Measurements from ENCODE around the gene RILPL1. TPM values are rescaled to one million over a fixed set of nuclear protein-coding genes. Genes with fewer than 3 reads are reported as not detected.

Gene RILPL1
- polyA plus RNA-seq, 4 donors = 1.1 to 5.5 (median 3.7) TPM

- no peak for DNase-seq
- 45 to 64% (median 63%) methylated on average over 18 of the region's 18 CpGs for WGBS, 3 donors
- no peak for FAIRE-seq
- Histone ChIP-seq H3K9me3 (ENCODE audit: control insufficient read depth in 2 of 2, insufficient read depth in 1 of 2, low read depth in 1 of 2, low read length in 1 of 2) (no peaks in the 10 kb centered on the region), H3K4me3 (ENCODE audit: low read depth in 1 of 3, low read length in 3 of 3) (no peak overlapping the region), H3K4me1 (ENCODE audit: control insufficient read depth in 3 of 3, insufficient read depth in 2 of 3, low read depth in 1 of 3, low read length in 2 of 3) (no peaks in the 10 kb centered on the region), H3K27me3 (ENCODE audit: control insufficient read depth in 3 of 3, insufficient read depth in 3 of 3, low read length in 3 of 3) (no peaks in the 10 kb centered on the region), H3K36me3 (ENCODE audit: control insufficient read depth in 3 of 3, insufficient read depth in 2 of 3, low read depth in 1 of 3, low read length in 3 of 3) (no peaks in the 10 kb centered on the region), H3K27ac (ENCODE audit: low read depth in 1 of 3, low read length in 2 of 3) (peak overlapping the region in 1 of 3 donors; percentile 45)
These were observed 87.9 kb downstream of the RILPL1 start for GRCh38 chr12:123445388-123446332.

- Histone ChIP-seq H3K4me3 (ENCODE audit: low read depth in 1 of 3, low read length in 3 of 3) (no peak overlapping the region), H3K9me3 (ENCODE audit: control insufficient read depth in 2 of 2, insufficient read depth in 1 of 2, low read depth in 1 of 2, low read length in 1 of 2) (no peaks in the 10 kb centered on the region), H3K27ac (ENCODE audit: low read depth in 1 of 3, low read length in 2 of 3) (no peak overlapping the region), H3K27me3 (ENCODE audit: control insufficient read depth in 3 of 3, insufficient read depth in 3 of 3, low read length in 3 of 3) (no peaks in the 10 kb centered on the region), H3K36me3 (ENCODE audit: control insufficient read depth in 3 of 3, insufficient read depth in 2 of 3, low read depth in 1 of 3, low read length in 3 of 3) (no peaks in the 10 kb centered on the region), H3K4me1 (ENCODE audit: control insufficient read depth in 3 of 3, insufficient read depth in 2 of 3, low read depth in 1 of 3, low read length in 2 of 3) (no peaks in the 10 kb centered on the region)
- FAIRE-seq (no peak), DNase-seq (no peak)
- WGBS, 3 donors = 74 to 83% (median 76%) methylated on average over 8 of the region's 8 CpGs
These were observed 89.2 kb downstream of the RILPL1 start for GRCh38 chr12:123444092-123445026.

GRCh38 chr12:123442774-123443173 is 90.7 kb downstream of the RILPL1 start:
- H3K27ac ChIP-seq (ENCODE audit: low read depth in 1 of 3, low read length in 2 of 3) = no peak overlapping the region
- H3K4me1 ChIP-seq (ENCODE audit: control insufficient read depth in 3 of 3, insufficient read depth in 2 of 3, low read depth in 1 of 3, low read length in 2 of 3) = no peaks in the 10 kb centered on the region
- H3K27me3 ChIP-seq (ENCODE audit: control insufficient read depth in 3 of 3, insufficient read depth in 3 of 3, low read length in 3 of 3) = peaks cover 0 to 1% (median 0%) of the 10 kb centered on the region in 3 donors
- H3K9me3 ChIP-seq (ENCODE audit: control insufficient read depth in 2 of 2, insufficient read depth in 1 of 2, low read depth in 1 of 2, low read length in 1 of 2) = no peaks in the 10 kb centered on the region
- H3K4me3 ChIP-seq (ENCODE audit: low read depth in 1 of 3, low read length in 3 of 3) = no peak overlapping the region
- 59 to 92% (median 77%) methylated on average over 4 of the region's 4 CpGs for whole genome bisulfite sequencing, 3 donors
- no peak for FAIRE-seq
- no peak for DNase-seq
- H3K36me3 ChIP-seq (ENCODE audit: control insufficient read depth in 3 of 3, insufficient read depth in 2 of 3, low read depth in 1 of 3, low read length in 3 of 3) = no peaks in the 10 kb centered on the region

GRCh38 chr12:123441523-123442164 is 91.9 kb downstream of the RILPL1 start:
- H3K27me3 ChIP-seq (ENCODE audit: control insufficient read depth in 3 of 3, insufficient read depth in 3 of 3, low read length in 3 of 3) = peaks cover 0 to 5% (median 0%) of the 10 kb centered on the region in 3 donors

GRCh38 chr12:123436017-123436964 is 97.2 kb downstream of the RILPL1 start, which contains the start of gene RILPL2:
RILPL2 (minus strand) TSS chr12:123436684; CDS start chr12:123436420, 264 bp downstream.
- Histone ChIP-seq H3K4me3 (ENCODE audit: low read depth in 1 of 3, low read length in 3 of 3) (peak within 1 kb of the TSS; percentile 59 to 81 (median 68)), H3K4me1 (ENCODE audit: control insufficient read depth in 3 of 3, insufficient read depth in 2 of 3, low read depth in 1 of 3, low read length in 2 of 3) (peaks cover 0 to 9% (median 0%) of the 10 kb centered on the region in 3 donors), H3K27ac (ENCODE audit: low read depth in 1 of 3, low read length in 2 of 3) (peak within 1 kb of the TSS in 2 of 3 donors; percentile 60 to 91), H3K9me3 (ENCODE audit: control insufficient read depth in 2 of 2, insufficient read depth in 1 of 2, low read depth in 1 of 2, low read length in 1 of 2) (no peaks in the 10 kb centered on the region), H3K36me3 (ENCODE audit: control insufficient read depth in 3 of 3, insufficient read depth in 2 of 3, low read depth in 1 of 3, low read length in 3 of 3) (peaks cover 0 to under 1% (median 0%) of the 10 kb centered on the region in 3 donors), H3K27me3 (ENCODE audit: control insufficient read depth in 3 of 3, insufficient read depth in 3 of 3, low read length in 3 of 3) (peaks cover 0 to 7% (median 0%) of the 10 kb centered on the region in 3 donors)
- FAIRE-seq (no peak), DNase-seq (peak; percentile 78 to 82)
- WGBS, 3 donors = 0 to 1% (median 0%) methylated on average over 64 to 69 of the region's 69 CpGs

More at GRCh38 chr12:123441523-123442164, 91.9 kb downstream of the RILPL1 start:
- WGBS, 3 donors = 84 to 90% (median 90%) methylated on average over 13 of the region's 13 CpGs
- Histone ChIP-seq H3K4me1 (ENCODE audit: control insufficient read depth in 3 of 3, insufficient read depth in 2 of 3, low read depth in 1 of 3, low read length in 2 of 3) (peaks cover 0 to 5% (median 0%) of the 10 kb centered on the region in 3 donors), H3K9me3 (ENCODE audit: control insufficient read depth in 2 of 2, insufficient read depth in 1 of 2, low read depth in 1 of 2, low read length in 1 of 2) (no peaks in the 10 kb centered on the region), H3K4me3 (ENCODE audit: low read depth in 1 of 3, low read length in 3 of 3) (no peak overlapping the region), H3K36me3 (ENCODE audit: control insufficient read depth in 3 of 3, insufficient read depth in 2 of 3, low read depth in 1 of 3, low read length in 3 of 3) (no peaks in the 10 kb centered on the region), H3K27ac (ENCODE audit: low read depth in 1 of 3, low read length in 2 of 3) (no peak overlapping the region)
- no peak for FAIRE-seq
- DNase-seq = no peak

GRCh38 chr12:123435636-123436016 is 97.9 kb downstream of the RILPL1 start:
- DNase-seq = no peak
- Histone ChIP-seq H3K27ac (ENCODE audit: low read depth in 1 of 3, low read length in 2 of 3) (peak overlapping the region in 2 of 3 donors; percentile 60 to 91), H3K4me3 (ENCODE audit: low read depth in 1 of 3, low read length in 3 of 3) (peak overlapping the region; percentile 59 to 81 (median 68)), H3K36me3 (ENCODE audit: control insufficient read depth in 3 of 3, insufficient read depth in 2 of 3, low read depth in 1 of 3, low read length in 3 of 3) (peaks cover 0 to 6% (median 0%) of the 10 kb centered on the region in 3 donors), H3K9me3 (ENCODE audit: control insufficient read depth in 2 of 2, insufficient read depth in 1 of 2, low read depth in 1 of 2, low read length in 1 of 2) (no peaks in the 10 kb centered on the region), H3K27me3 (ENCODE audit: control insufficient read depth in 3 of 3, insufficient read depth in 3 of 3, low read length in 3 of 3) (peaks cover 0 to 7% (median 0%) of the 10 kb centered on the region in 3 donors), H3K4me1 (ENCODE audit: control insufficient read depth in 3 of 3, insufficient read depth in 2 of 3, low read depth in 1 of 3, low read length in 2 of 3) (peaks cover 0 to 9% (median 0%) of the 10 kb centered on the region in 3 donors)
- 33 to 42% (median 41%) methylated on average over 5 of the region's 5 CpGs for WGBS, 3 donors
- no peak for FAIRE-seq

- Histone ChIP-seq H3K27me3 (ENCODE audit: control insufficient read depth in 3 of 3, insufficient read depth in 3 of 3, low read length in 3 of 3) (peaks cover 0 to 7% (median 0%) of the 10 kb centered on the region in 3 donors), H3K4me3 (ENCODE audit: low read depth in 1 of 3, low read length in 3 of 3) (no peak overlapping the region), H3K9me3 (ENCODE audit: control insufficient read depth in 2 of 2, insufficient read depth in 1 of 2, low read depth in 1 of 2, low read length in 1 of 2) (no peaks in the 10 kb centered on the region), H3K36me3 (ENCODE audit: control insufficient read depth in 3 of 3, insufficient read depth in 2 of 3, low read depth in 1 of 3, low read length in 3 of 3) (peaks cover 0 to 6% (median 2%) of the 10 kb centered on the region in 3 donors), H3K4me1 (ENCODE audit: control insufficient read depth in 3 of 3, insufficient read depth in 2 of 3, low read depth in 1 of 3, low read length in 2 of 3) (peaks cover 0 to 9% (median 0%) of the 10 kb centered on the region in 3 donors), H3K27ac (ENCODE audit: low read depth in 1 of 3, low read length in 2 of 3) (no peak overlapping the region)
- DNase-seq = no peak
- no peak for FAIRE-seq
- WGBS, 3 donors = 87 to 93% (median 91%) methylated on average over 6 of the region's 6 CpGs
These were observed 99.9 kb downstream of the RILPL1 start for GRCh38 chr12:123433615-123434014.
